Activated CD4-positive, alpha-beta T cell treated with anti-CD3 and anti-CD28 coated beads, Interleukin-2, amount 50 U/mL, for 1 hour (primary cell): Measurements from ENCODE around the gene TRAPPC3L.

Source experiments
- DNase-seq: peaks from one replicate; pipeline ENCODE4 v3.0.0-alpha.2; 2020

The TRAPPC3L gene

DNA sequence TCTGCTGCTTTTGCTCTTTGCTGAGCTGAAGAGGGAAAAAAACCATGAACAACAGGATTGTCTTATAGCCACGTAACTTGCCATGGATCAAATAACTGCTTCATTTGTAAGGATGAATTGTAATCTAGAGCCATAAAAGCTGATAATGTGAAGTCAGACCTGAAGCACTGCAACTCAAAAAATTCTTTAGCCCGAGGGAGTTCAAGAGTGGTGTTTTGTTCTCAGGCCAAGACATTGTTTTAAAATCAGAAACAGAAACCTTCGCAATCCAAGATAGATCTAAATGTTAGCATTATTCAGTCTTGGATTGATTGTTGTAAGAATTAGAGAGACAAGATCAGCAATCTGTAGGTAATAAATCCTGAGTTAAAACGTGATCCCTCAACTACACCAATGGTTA, at the start of gene TRAPPC3L:
TSS of gene TRAPPC3L (minus strand) at position 34 of the 400 bp plus-strand sequence. CDS start 170 bp downstream, outside the sequence.
- no peak for DNase-seq

- no peak for DNase-seq
Measured at GRCh38 chr6:116595247-116595646, 49.8 kb upstream of the TRAPPC3L start.

DNA sequence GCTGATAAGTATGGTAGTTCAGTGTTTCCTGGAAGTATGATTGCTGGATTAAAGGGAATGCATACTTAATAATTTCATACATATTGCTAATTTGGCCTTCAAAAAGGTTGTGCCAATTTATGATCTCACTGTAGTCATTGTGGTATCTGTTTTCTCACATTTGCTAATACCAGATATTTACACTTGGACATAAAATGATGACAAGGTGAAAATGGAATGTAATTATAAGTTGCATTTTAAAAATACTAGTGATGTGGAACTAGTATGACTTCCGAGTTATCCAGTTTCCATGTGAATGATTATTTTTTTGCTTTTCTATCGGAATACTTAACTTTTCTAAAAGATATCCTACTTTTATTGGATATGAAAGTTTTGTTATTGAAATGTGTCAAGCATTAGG, 41.3 kb upstream of the TRAPPC3L start:
- DNase-seq: no peak

GRCh38 chr6:116586276-116586675, 40.8 kb upstream of the TRAPPC3L start:
- no peak for DNase-seq

DNA sequence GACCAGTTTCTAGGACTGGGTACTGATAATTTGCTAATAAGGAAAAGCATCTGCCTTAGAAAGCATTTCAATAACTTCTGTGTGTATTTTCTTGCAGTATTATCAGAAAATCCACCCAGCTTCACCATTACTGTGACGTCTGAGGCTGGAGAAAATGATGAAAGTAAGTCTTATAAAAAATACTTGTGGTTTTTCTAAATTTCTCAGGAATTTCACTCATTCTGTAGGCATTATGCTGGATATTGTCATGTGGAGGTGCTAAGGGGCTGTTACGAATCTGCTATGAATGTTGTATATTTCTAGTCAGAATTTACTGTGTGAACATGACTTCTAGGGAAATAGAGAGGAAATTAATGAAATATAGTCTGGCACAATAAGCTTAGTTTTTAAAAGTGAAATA, 34.7 kb upstream of the TRAPPC3L start:
- DNase-seq: no peak

GRCh38 chr6:116579143-116579542, 33.7 kb upstream of the TRAPPC3L start:
- no peak for DNase-seq

DNA sequence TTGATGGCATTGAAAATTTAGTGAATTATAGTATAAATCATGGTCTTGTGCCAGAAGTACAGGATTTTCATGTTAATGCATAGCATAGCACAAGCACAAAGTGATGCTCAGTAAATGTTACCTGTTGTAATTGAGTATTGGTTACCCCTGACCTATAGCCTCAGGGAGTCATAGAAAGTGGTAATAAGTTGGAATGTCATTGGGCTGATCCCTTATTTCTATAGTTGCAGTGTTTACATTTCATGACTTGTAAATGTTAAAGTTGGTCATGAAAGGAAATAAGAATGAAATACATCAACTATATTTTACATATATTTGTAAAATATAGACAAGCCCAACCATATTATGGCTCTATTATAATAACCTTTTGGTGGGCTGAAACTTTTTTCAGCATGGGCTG, 32.9 kb upstream of the TRAPPC3L start:
- no peak for DNase-seq

DNA sequence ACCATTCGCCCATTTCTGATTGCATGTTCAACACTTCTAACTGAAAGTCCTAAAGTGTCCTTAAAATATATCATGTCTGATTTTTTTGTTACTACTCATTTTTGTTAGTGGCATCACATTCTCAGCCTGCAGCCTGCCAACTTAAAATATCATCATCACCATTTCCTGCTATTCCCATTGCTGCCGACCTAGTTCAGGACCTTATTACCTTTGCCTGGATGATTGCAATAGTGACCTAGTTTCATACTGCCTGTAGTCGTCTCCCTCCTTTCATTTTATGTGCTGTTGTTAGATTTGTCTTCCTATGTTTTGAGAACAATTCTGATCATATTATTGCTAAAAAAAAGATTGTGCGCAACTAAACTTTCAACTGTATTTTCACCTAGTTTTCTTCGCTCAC, 32.0 kb upstream of the TRAPPC3L start:
- no peak for DNase-seq

DNA sequence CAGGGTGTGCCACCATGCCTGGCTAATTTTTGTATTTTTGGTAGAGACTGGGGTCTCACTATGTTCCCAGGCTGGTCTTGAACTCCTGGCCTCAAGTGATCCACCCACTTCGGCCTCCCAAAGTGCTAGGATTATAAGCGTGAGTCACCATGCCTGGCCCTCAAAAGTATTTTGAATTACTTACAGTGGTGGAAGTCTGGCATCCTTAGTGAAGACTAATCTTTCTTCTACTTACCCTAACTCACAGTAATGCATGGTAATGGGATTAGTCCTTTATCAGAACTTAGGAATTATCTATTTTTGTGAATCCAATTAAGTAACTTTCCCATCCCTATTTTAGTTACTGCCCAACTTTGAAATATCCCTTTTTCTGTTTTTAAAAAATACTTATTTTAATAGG, 29.7 kb upstream of the TRAPPC3L start:
- no peak for DNase-seq

- DNase-seq: no peak
Measured at GRCh38 chr6:116572162-116572561, 26.7 kb upstream of the TRAPPC3L start.

- DNase-seq: no peak
Measured at GRCh38 chr6:116571683-116572000, 26.2 kb upstream of the TRAPPC3L start.

GRCh38 chr6:116570856-116571682, 25.6 kb upstream of the TRAPPC3L start, which contains the start of gene RWDD1:
Gene RWDD1, plus strand, starts transcription at chr6:116571504. Its CDS starts 79 bp downstream, at chr6:116571583.
- DNase-seq: peak; percentile 99

DNA sequence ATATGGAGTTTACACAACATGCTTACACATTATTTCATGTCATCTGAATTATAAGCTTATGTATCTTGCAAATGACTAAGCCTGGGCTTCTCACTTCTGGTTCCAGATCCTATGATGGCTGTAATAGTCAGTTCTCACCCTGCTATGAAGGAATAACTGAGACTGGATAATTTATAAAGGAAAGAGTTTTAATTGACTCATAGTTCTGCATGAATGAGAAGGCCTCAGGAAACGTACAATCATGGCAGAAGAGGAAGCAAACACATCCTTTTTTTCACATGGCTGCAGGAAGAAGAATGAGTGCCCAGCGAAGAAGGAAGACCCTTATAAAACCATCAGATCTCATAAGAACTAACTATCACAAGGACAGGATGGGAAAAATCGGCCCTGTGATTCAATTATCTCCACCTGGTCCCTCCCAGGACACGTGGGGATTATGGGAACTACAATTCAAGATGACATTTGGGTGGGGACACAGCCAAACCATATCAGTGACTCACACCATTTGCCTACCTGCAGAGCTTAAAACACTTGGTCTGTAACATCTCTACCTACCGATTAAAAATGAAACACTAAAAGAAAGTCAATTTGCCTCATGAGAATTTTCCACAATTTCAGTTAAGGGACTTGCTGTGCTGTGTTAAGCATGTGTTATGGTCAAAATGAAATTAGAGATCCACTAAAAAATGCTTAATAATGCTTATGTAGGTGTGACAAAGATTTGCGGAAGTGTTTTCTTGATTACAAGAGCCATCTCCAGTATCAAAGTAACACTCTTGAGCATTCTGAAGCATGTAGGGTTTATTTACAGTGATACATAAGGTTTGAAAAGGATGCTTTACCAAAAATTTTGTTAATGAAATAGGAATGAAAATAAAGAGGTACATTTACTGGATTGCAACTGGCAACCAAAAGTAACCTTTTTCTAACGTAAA, 23.6 kb upstream of the TRAPPC3L start:
- no peak for DNase-seq

DNA sequence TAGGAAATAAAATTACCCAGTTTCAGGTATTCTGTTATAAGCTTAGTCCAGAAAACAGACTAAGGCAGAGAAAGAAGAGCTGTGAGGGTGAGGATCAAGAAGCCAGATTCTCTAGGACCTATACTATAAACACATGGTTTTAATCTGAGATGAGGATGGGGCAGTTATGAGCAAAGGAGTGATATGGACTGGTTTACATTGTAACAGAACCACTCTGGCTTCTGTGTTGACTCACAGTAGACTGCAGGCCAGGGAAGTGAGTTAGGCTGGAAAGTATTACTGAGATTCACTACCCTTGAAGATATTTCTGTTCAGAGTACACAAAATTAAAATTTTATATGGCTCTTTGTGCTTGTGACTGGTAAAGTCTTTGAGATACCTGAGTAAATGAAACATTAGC, 22.6 kb upstream of the TRAPPC3L start:
- no peak for DNase-seq

- DNase-seq: peak; percentile 13
Measured at GRCh38 chr6:116564921-116565872, 19.7 kb upstream of the TRAPPC3L start.

DNA sequence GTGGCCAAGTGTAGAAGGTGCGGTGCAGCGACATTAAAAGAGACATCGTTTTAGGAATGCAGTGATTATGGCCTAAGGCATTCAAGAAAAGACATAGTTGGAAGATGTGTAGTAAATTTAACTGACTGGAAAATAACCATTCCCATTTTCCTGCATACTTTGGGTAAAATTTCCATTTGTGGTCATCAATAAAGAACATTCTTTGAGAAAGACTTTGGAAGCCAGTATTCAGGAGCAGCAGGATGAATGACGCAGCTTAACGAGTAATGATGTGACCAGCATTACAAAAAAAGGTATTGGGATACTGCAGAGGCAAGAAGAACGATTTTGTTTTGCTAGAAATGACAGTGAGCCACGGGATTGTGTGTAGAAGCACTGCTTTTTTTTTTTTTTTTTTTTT, 18.8 kb upstream of the TRAPPC3L start:
- DNase-seq: no peak

GRCh38 chr6:116563830-116564229, 18.3 kb upstream of the TRAPPC3L start:
- DNase-seq: no peak

DNA sequence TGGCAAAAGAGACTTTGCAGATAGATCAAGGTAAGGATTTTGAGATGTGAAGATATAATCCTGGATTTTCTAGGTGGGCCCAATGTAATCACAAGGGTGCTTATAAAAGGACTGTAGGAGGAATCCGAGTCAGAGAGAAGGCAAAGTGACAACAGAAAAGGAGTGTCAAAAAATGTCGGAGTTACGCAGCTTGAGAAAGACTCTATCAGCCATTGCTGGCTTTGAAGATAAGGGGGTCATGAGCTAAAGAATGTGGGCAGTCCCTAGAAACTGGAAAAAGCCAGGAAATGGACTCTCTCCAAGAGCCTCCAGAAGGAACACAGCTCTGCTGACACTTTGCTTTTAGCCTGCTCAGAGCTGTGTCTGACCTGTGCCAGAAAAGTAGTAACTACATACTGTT, 17.1 kb upstream of the TRAPPC3L start:
- DNase-seq: no peak

- DNase-seq: no peak
Measured at GRCh38 chr6:116562019-116562403, 16.5 kb upstream of the TRAPPC3L start.

- peak; percentile 59 for DNase-seq
Measured at GRCh38 chr6:116561377-116562018, 16.0 kb upstream of the TRAPPC3L start.

DNA sequence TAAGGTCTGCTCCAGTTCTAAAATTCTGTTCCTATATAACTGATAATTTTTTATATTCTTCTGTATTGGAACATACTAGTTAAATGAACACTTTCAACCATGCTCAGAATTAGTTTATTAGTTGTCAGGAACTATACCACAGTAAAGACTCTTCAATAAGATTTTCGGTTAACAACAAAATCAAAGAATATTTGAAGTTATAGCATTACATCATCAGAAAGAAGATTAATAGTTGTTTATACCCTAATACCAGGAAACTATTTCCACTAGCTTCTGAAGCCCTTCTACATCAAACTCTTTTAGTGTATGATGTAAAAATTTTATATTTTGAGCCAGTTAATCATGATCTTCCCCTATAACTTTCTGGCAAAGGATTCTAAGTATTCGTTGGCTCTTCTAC, 14.6 kb upstream of the TRAPPC3L start:
- DNase-seq: no peak

DNA sequence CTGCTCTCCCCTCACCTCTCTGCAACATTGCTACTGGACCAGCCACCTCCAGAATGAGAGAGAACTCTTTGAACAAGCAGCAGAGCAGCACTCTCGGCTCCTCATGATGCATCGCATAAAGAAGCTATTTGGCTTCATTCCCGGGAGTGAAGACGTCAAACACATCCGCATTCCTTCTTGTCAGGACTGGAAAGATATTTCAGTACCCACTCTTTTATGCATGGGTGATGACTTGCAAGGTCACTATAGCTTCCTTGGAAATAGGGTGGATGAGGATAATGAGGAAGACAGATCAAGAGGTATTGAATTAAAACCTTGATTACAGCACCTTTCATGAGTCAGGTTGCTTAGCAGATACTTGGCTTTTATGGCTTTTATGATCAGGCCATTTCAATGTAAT, 12.4 kb upstream of the TRAPPC3L start:
- no peak for DNase-seq
